GM21737 (cell line): Measurements from ENCODE around the gene LSR.
"Not testable (repeated sequence)": the region's sequence is repeated elsewhere in the genome, so short reads cannot be mapped to it uniquely, and the experiment has no call there.

Source experiments
- ATAC-seq: cut with Tn5 transposase; IDR thresholded peaks from one replicate; pipeline ENCODE4 v1.9.1; 2021; ENCODE audit warnings: mild to moderate bottlenecking, moderate library complexity; ENCODE audit not compliant: unreplicated experiment

Gene LSR

DNA sequence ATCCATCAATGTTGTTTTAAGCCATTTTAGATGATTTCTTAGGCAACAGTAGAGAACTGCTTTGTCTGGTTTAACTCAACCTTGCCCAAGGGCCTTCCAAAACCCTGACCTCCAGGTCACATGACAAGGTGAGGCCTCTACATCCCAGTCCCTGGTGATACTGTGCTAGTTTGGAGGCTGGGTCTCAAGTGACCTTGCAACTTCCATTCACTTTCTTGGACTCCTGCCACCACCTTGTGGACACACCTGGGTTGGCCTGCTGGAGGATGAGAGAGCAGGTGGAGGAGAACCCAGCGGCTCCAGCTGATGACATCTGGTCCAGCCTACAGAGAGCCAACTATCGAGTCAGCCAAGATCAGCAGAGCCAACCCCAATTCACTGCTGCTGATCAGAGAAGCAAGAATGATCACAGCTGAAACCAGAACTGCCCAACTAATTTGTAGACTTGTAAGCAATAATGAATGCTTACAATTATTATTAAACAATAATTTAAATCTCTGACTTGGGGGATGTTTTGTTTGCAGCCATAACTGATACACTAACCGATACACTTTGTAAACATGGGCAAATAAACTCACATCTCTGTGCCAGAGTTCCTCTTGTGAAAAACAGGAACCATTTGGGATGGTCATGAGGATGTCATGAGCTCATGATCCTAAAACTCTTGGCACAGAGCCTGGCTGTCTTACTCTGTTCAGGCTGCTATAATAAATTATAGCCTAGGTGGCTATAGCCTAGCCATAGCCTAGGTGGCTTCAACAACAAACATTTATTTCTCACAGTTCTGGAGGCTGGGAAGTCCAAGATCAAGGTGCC lies 31.8 kb upstream of the LSR start:
- ATAC-seq: no peak

DNA sequence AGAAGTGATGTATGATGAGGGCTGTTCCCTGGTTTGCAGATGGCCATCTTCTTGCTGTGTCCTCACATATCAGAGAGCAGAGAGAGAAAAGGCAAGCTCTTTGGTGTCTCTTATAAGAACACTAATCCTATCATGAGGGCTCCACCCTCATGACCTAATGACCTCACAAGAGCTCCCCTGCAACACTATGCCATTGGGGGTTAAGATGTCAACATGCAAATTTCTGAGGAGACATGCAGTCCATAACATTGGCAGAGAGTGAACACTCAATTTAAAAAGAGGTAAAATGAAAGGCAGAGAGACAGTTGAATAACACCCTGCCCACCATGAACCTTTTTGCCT lies 31.2 kb upstream of the LSR start:
- ATAC-seq: no peak

GRCh38 chr19:35219008-35219407 lies 29.8 kb upstream of the LSR start:
- no peak for ATAC-seq

- no peak for ATAC-seq
Observed at GRCh38 chr19:35220315-35220921, 28.4 kb upstream of the LSR start.

DNA sequence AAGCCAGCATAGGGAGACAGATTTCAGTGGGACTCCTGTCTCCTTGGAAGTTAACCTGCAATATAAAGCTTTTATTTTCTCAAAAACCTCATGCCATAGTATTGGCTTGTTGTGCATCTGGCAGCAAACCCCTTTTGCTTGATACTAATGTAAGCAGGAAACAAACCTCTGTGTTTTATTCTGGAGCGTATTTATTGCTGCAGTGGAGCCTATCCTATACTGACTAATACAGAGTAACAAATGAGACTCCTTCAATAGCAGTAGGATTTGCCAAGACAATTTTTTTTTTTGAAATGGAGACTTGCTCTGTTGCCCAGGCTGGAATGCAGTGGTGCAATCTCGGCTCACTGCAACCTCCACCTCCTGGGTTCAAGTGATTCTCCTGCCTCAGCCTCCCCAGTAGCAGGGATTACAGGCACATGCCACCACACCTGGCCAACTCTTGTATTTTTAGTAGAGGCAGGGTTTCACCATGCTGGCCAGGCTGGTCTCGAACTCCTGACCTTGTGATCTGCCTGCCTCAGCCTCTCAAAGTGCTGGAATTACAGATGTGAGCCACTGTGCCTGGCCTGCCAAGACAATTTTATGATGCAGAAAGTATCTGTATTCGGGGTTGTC lies 27.7 kb upstream of the LSR start:
- ATAC-seq: not testable (repeated sequence)

DNA sequence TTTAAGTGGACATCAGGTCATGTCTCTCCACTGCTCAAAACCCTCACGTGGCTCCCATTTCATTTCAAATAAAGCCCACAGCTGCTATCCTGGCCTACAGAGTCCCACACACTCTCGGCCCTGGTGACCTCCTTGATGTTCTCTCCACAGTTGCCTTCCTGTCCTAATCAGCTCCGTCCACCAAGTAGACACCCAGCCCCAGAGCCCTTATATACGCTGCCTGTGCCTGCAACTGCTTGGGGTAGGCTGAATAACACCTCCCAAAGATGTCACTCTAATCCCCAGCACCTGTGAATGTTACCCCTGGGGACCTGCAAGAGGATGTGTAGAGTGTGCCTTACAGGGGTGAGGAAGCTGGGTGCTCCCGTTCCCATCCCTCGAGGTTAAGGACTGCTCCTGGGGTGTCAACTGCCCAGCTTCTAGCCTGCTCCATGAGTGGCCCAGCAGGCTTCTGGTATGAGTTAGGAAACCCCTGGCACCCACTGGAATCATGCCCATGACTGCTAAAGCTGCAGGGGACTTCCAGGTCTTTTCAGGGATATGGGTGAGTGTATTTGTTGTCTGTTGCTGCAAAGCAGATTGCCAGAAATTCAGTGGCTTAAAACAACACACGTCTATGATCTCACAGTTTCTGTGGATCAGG lies 26.3 kb upstream of the LSR start:
- ATAC-seq: no peak

- no peak for ATAC-seq
Observed at GRCh38 chr19:35223084-35223790, 25.6 kb upstream of the LSR start.

DNA sequence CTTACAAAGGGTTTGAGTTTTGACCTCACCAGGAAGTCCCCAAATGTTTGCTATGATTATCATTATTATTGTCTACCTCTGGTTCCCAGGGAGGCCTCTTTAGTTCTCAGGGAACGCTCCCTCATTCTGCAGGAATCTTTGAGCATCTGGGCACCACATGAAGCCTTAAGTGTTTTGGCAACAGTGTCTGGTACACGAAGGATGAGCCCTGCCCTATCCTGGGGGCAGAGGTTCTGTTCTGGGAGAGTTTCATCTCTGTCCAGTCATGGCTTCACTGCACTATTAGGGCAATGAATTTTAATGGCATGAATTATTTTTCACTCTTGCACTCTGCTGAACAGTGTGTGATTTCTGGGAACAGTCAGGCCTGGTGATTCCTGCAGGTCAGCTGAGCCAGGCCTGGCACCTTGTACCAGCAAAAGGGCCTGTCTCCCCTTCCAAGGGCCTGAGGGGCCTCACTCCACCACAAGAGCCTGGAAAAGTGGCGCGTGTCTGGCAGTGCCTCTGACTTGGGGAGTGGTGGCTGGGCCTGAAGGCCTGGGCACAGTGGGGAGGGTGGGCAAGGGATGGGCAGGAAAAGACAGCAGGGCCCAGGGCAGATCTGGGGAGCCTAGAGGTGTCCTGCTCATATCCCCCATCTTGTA lies 24.8 kb upstream of the LSR start:
- ATAC-seq: no peak

- ATAC-seq: no peak
Observed at GRCh38 chr19:35224681-35225571, 23.9 kb upstream of the LSR start.

GRCh38 chr19:35225951-35226350 lies 22.9 kb upstream of the LSR start:
- ATAC-seq: no peak

DNA sequence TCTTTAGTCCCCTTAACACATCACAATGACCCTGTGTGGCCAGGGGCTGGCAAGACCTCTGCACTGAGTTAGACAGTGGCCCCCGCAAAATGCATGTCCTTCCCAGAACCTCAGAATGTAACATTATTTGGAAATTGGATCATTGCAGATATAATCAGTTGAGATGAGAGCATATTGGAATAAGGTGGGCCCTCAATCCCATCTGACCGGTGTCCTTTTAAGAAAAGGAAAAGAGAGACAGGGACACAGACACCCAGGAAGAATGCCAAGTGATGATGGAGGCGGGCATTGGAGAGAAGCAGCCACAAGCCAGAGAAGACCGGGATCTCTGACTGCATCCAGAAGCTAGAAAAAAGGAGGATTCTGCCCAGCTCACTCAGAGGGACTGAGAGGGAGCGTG lies 22.1 kb upstream of the LSR start:
- ATAC-seq: no peak

GRCh38 chr19:35228177-35228930 lies 20.4 kb upstream of the LSR start, which contains the start of gene FAM187B:
FAM187B (minus strand) TSS chr19:35228739; CDS start chr19:35228680, 59 bp downstream.
- no peak for ATAC-seq

DNA sequence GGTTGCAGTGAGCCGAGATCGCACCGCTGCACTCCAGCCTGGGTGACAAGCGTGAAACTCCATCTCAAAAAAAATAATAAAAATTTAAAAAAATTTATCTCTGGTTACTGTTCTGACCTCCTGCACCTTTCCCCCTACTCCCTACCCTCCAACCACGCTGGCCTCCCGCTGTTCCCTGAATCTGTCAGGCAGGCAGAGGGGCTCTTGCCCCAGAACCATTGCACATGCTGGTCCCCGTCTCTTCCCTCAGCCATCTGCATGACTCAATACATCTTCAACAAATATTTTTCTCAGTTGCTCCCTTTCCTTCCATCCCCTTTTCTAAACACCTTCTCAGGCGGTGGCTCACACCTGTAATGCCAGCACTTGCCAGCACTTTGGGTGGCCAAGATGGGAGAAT lies 19.2 kb upstream of the LSR start:
- no peak for ATAC-seq

- no peak for ATAC-seq
Observed at GRCh38 chr19:35231956-35232645, 16.7 kb upstream of the LSR start.

GRCh38 chr19:35232912-35233311 lies 15.9 kb upstream of the LSR start:
- ATAC-seq: no peak

GRCh38 chr19:35236638-35237400 lies 12.0 kb upstream of the LSR start:
- ATAC-seq: no peak

GRCh38 chr19:35239597-35239996 lies 9.2 kb upstream of the LSR start:
- ATAC-seq: not testable (repeated sequence)

DNA sequence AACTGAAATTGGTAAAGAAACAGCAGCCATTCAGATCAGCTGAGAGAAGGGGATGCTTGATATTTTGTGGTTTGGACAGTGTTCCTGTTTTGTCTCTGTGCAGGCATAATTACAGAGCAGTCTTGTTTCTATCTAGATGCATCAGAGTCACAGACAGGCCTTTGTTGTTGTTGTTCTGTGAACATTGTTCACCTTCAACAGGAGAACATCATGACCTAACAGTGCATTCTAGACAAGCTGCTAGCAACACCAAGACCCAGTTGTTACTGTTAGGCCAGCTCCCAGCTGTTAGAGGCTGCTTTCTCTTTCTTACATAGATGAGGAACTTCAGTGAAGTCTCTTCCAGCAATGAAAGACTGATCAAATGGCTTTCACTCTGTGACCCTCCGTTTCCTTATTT lies 8.5 kb upstream of the LSR start:
- no peak for ATAC-seq
